ENCODE results near the gene GLB1L3.

The GLB1L3 gene

DNA sequence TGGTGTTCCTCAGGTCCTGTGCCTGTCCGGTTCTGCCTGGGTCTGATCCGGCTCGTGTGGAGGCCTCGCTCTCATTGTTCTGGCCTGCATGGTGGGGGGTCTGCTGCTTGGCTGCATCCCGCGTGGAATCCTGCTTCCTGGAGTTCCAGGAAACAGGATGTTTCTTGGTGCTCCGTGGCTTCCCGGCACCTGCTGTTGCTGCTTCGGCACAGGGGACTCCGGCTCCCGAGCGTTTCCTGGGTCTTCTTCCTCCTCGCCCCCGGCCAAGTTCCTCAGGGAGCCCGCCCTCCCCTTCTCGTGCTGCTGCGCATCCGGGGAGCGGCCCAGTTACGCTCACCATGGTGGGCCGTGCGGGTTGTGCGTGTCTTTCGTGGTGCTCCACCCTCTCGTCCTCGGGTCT, 85.5 kb downstream of the GLB1L3 start:
- Histone ChIP-seq H3K9me3 (ENCODE audit: control insufficient read depth, insufficient read depth, low read length) (no peaks in the 10 kb centered on the region), H3K4me1 (ENCODE audit: control insufficient read depth, insufficient read depth, low read length) (no peaks in the 10 kb centered on the region; the same call in 1 of the 2 replicates), H3K27me3 (ENCODE audit: control insufficient read depth, insufficient read depth, low read length) (no peaks in the 10 kb centered on the region), H3K27ac (ENCODE audit: low read length) (no peak overlapping the region), H3K4me3 (ENCODE audit: low read length) (no peak overlapping the region), H3K36me3 (ENCODE audit: control insufficient read depth, insufficient read depth, low read length) (peaks cover 3% of the 10 kb centered on the region; the same call in 1 of the 2 replicates)
- WGBS (ENCODE audit: insufficient coverage, insufficient read length) = no CpG with 5 or more reads among the region's 26 CpGs
- no peak for DNase-seq (ENCODE audit: low read depth, low spot score)

DNA sequence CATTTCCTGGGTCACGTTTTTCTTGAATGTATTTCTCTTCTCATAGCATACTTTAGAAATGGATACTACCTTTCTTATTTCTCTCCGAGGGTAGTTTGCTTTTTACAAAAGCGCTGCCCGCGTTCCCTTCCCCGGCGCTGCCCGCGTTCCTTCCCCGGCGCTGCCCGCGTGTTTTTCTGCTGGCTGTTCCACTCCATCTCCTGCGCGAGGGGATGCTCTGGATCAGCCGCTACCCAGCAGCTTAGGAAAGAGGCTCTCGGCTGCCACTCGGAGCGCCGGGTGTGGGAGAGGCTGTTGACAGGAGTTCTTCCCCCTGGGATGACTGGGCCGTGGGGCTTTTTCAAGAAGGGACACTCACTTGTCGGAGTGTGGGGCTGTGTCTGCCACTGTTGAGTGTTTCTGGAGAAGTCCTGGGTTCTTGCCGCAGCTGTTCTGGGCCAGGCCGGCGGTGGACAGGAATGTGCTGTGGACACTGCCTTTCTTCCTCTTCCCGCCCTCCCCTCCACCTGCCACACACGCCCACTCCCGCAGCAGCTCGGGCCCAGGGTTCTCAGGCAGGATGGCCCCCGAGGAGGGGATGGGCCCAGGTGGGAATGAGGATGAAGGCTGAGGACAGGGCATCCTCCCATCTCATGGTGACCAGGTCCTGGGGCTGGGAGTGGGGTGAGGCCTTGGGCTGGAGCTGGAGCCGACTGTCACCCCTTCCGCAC, 86.2 kb downstream of the GLB1L3 start:
- DNase-seq (ENCODE audit: low read depth, low spot score) = no peak
- WGBS (ENCODE audit: insufficient coverage, insufficient read length) = no CpG with 5 or more reads among the region's 32 CpGs
- Histone ChIP-seq H3K27ac (ENCODE audit: low read length) (no peak overlapping the region), H3K27me3 (ENCODE audit: control insufficient read depth, insufficient read depth, low read length) (no peaks in the 10 kb centered on the region), H3K9me3 (ENCODE audit: control insufficient read depth, insufficient read depth, low read length) (no peaks in the 10 kb centered on the region), H3K4me3 (ENCODE audit: low read length) (no peak overlapping the region), H3K4me1 (ENCODE audit: control insufficient read depth, insufficient read depth, low read length) (no peaks in the 10 kb centered on the region; the same call in 1 of the 2 replicates), H3K36me3 (ENCODE audit: control insufficient read depth, insufficient read depth, low read length) (peaks cover 3% of the 10 kb centered on the region; the same call in 1 of the 2 replicates)

GRCh38 chr11:134363161-134363560, 87.0 kb downstream of the GLB1L3 start:
- Histone ChIP-seq H3K27me3 (ENCODE audit: control insufficient read depth, insufficient read depth, low read length) (no peaks in the 10 kb centered on the region), H3K4me3 (ENCODE audit: low read length) (no peak overlapping the region), H3K36me3 (ENCODE audit: control insufficient read depth, insufficient read depth, low read length) (peaks cover 3% of the 10 kb centered on the region; the same call in 1 of the 2 replicates), H3K27ac (ENCODE audit: low read length) (no peak overlapping the region), H3K4me1 (ENCODE audit: control insufficient read depth, insufficient read depth, low read length) (no peaks in the 10 kb centered on the region; the same call in 1 of the 2 replicates), H3K9me3 (ENCODE audit: control insufficient read depth, insufficient read depth, low read length) (no peaks in the 10 kb centered on the region)
- no peak for DNase-seq (ENCODE audit: low read depth, low spot score)
- WGBS (ENCODE audit: insufficient coverage, insufficient read length) = no CpG with 5 or more reads among the region's 9 CpGs

DNA sequence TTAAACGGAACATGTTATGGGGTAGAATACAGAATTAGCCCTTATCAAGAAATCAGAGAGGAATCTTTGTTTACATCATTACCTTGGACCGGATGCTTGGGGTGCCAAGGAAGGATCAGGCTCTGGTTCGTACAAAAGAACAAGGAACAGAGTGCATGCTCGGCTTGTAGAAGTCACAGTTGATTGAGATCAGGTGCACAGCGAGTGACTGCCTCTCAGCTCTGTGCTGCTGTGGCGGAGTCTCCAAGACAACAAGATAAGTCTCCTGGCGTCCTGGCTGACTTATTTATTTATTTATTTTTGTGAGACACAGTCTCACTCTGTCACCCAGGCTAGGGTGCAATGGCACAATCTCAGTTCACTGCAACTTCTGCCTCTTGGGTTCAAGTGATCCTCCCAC, 87.4 kb downstream of the GLB1L3 start:
- WGBS (ENCODE audit: insufficient coverage, insufficient read length) = no CpG with 5 or more reads among the region's 7 CpGs
- Histone ChIP-seq H3K4me3 (ENCODE audit: low read length) (no peak overlapping the region), H3K36me3 (ENCODE audit: control insufficient read depth, insufficient read depth, low read length) (no peaks in the 10 kb centered on the region), H3K27ac (ENCODE audit: low read length) (no peak overlapping the region), H3K9me3 (ENCODE audit: control insufficient read depth, insufficient read depth, low read length) (no peaks in the 10 kb centered on the region), H3K27me3 (ENCODE audit: control insufficient read depth, insufficient read depth, low read length) (no peaks in the 10 kb centered on the region), H3K4me1 (ENCODE audit: control insufficient read depth, insufficient read depth, low read length) (no peaks in the 10 kb centered on the region; the same call in 1 of the 2 replicates)
- DNase-seq (ENCODE audit: low read depth, low spot score) = no peak

- Histone ChIP-seq H3K27me3 (ENCODE audit: control insufficient read depth, insufficient read depth, low read length) (no peaks in the 10 kb centered on the region), H3K4me3 (ENCODE audit: low read length) (no peak overlapping the region), H3K27ac (ENCODE audit: low read length) (no peak overlapping the region), H3K9me3 (ENCODE audit: control insufficient read depth, insufficient read depth, low read length) (no peaks in the 10 kb centered on the region), H3K36me3 (ENCODE audit: control insufficient read depth, insufficient read depth, low read length) (no peaks in the 10 kb centered on the region), H3K4me1 (ENCODE audit: control insufficient read depth, insufficient read depth, low read length) (no peaks in the 10 kb centered on the region; the same call in 1 of the 2 replicates)
- no peak for DNase-seq (ENCODE audit: low read depth, low spot score)
- no CpG with 5 or more reads among the region's 9 CpGs for WGBS (ENCODE audit: insufficient coverage, insufficient read length)
Measured at GRCh38 chr11:134364261-134364660, 88.1 kb downstream of the GLB1L3 start.

DNA sequence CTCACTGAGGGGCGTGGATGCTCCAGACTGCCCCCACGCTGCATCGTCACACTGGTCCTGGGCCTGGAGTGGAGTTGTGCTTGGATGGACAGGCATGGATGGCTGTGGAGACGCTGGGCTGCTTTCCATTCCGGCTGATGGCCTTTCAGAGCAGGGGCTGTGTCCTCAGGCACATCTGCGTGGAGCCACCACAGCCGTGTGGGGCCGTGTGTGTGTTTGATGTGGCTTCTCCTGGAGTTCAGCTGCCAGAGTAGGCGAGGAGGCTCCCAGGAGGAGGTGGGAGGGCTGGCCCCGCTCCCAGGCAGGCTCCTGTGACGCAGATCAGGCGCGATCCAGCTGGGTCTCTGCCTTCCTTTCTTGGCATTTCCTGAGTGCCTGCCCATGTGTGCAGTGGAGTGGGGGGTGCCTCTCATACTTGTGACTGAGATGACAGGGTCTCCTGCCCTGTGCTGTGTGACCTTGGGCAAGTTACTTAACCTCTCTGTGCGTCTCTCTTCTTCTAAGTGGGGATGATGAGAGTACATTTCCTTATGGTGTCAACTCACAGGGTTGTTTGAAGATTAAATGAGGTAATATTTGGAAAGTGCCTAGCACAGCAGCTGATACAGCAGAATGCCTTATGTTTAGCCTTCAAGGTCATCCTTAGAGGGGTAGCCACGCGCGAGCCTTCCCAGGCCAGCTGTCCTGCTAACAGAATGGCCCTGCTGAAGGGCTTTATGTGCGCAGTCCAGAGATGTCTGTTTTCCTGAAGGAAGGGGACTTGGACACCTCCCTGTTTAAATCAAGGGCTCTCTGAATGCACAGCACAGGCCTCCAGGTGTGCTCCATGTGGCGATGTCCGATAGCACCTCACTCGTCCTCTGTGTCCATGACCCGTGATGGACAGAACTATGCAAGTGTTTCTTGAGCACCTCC, 89.1 kb downstream of the GLB1L3 start:
- no peak for DNase-seq (ENCODE audit: low read depth, low spot score)
- WGBS (ENCODE audit: insufficient coverage, insufficient read length) = no CpG with 5 or more reads among the region's 22 CpGs
- Histone ChIP-seq H3K27ac (ENCODE audit: low read length) (no peak overlapping the region), H3K36me3 (ENCODE audit: control insufficient read depth, insufficient read depth, low read length) (no peaks in the 10 kb centered on the region), H3K4me3 (ENCODE audit: low read length) (no peak overlapping the region), H3K9me3 (ENCODE audit: control insufficient read depth, insufficient read depth, low read length) (no peaks in the 10 kb centered on the region), H3K4me1 (ENCODE audit: control insufficient read depth, insufficient read depth, low read length) (no peaks in the 10 kb centered on the region; the same call in 1 of the 2 replicates), H3K27me3 (ENCODE audit: control insufficient read depth, insufficient read depth, low read length) (no peaks in the 10 kb centered on the region)

GRCh38 chr11:134366254-134366653, 90.1 kb downstream of the GLB1L3 start:
- no CpG with 5 or more reads among the region's 7 CpGs for WGBS (ENCODE audit: insufficient coverage, insufficient read length)
- no peak overlapping the region for H3K27ac ChIP-seq (ENCODE audit: low read length)
- H3K36me3 ChIP-seq (ENCODE audit: control insufficient read depth, insufficient read depth, low read length) = no peaks in the 10 kb centered on the region; the same call in 1 of the 2 replicates
- no peaks in the 10 kb centered on the region for H3K9me3 ChIP-seq (ENCODE audit: control insufficient read depth, insufficient read depth, low read length)
- H3K4me1 ChIP-seq (ENCODE audit: control insufficient read depth, insufficient read depth, low read length) = no peaks in the 10 kb centered on the region; the same call in 1 of the 2 replicates
- no peak for DNase-seq (ENCODE audit: low read depth, low spot score)
- H3K4me3 ChIP-seq (ENCODE audit: low read length) = no peak overlapping the region
- H3K27me3 ChIP-seq (ENCODE audit: control insufficient read depth, insufficient read depth, low read length) = no peaks in the 10 kb centered on the region

DNA sequence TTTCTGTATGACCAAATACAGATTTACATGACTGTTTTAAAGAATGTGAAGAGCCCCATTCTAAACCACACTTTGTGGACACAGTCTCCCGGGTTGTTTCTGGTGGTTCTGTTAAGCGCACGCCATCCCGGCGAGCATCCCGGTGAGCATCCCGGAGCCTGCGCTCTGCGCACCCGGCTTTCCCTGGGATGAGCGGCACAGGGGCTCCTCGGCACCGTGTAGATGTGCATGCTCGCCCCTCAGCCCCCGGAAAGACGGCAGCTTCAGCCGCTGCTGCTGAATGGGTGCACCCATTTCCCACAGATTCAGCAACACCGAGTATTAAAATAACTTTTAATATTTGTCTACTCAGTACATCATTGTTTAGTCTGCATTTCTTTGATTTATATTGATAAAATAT, 91.6 kb downstream of the GLB1L3 start:
- no peaks in the 10 kb centered on the region; the same call in 1 of the 2 replicates for H3K36me3 ChIP-seq (ENCODE audit: control insufficient read depth, insufficient read depth, low read length)

More for the DNA sequence above, 91.6 kb downstream of the GLB1L3 start:
- Histone ChIP-seq H3K4me3 (ENCODE audit: low read length) (no peak overlapping the region), H3K4me1 (ENCODE audit: control insufficient read depth, insufficient read depth, low read length) (no peaks in the 10 kb centered on the region; the same call in 1 of the 2 replicates), H3K27me3 (ENCODE audit: control insufficient read depth, insufficient read depth, low read length) (no peaks in the 10 kb centered on the region), H3K27ac (ENCODE audit: low read length) (no peak overlapping the region), H3K9me3 (ENCODE audit: control insufficient read depth, insufficient read depth, low read length) (no peaks in the 10 kb centered on the region)
- no peak for DNase-seq (ENCODE audit: low read depth, low spot score)
- no CpG with 5 or more reads among the region's 18 CpGs for WGBS (ENCODE audit: insufficient coverage, insufficient read length)

Data from iPS DF 6.9 (cell line).